Measurements from ENCODE around the gene UNC5B. TPM values are rescaled to one million over a fixed set of nuclear protein-coding genes. Genes with fewer than 3 reads are reported as not detected.

UNC5B gene
- total RNA-seq, 1 experiment from 2014 or later: 22.0 TPM

GRCh38 chr10:71314694-71315225, 102.4 kb downstream of the UNC5B start:
- H3K36me3 ChIP-seq (ENCODE audit: control insufficient read depth in 1 of 2, insufficient read depth in 2 of 2, low read length in 2 of 2): no peaks in the 10 kb centered on the region
- H4K20me1 ChIP-seq (ENCODE audit: insufficient read depth): no peaks in the 10 kb centered on the region
- H3K79me2 ChIP-seq (ENCODE audit: insufficient read depth, low read length): no peaks in the 10 kb centered on the region
- H3K27ac ChIP-seq (ENCODE audit: low read depth, low read length): no peak overlapping the region
- no peak overlapping the region for H3K4me3 ChIP-seq (replicated peaks in 1 of 2; ENCODE audit: low read depth in 1 of 2, low read length in 2 of 2)
- no TSS peak for BruUV-seq (replicated peaks)
- intact Hi-C loops (cut with micrococcal nuclease): loop anchor here (1.0 to 10.0 kb wide), 7 partner anchors 258 to 733 kb away; no protein-coding TSS in a partner anchor
- no peak for ATAC-seq
- ChIA-PET RAD21 (ENCODE audit: low non-redundant PET in 1 of 2, low total read pairs in 2 of 2, uncharacterized antibody in 2 of 2, unreplicated experiment in 2 of 2) (interaction anchor here in 1 of 2 experiments (1.5 kb wide), 1 partner anchor 393 kb away, joined by 6 read pairs; no protein-coding TSS in a partner anchor), CTCF (interaction anchor here (1.1 to 5.6 kb wide), 8 partner anchors 62 to 734 kb away, joined by 3 to 38 read pairs (median 4); no protein-coding TSS in a partner anchor), POLR2A (interaction anchor here (1.0 kb wide), 1 partner anchor 394 kb away, joined by 3 read pairs; no protein-coding TSS in a partner anchor)
- TF ChIP-seq CTCF (IDR thresholded peaks at IDR 0.05 in 2 of 3, conservative IDR thresholded peaks at IDR 0.05 in 1 of 3; ENCODE audit: borderline replicate concordance in 1 of 3, insufficient read depth in 1 of 3, low read depth in 2 of 3, low read length in 2 of 3) (no peak), YY1 (IDR thresholded peaks at IDR 0.05; ENCODE audit: extremely low read depth, insufficient replicate concordance, low read depth, low read length) (no peak), FOSL1 (IDR thresholded peaks at IDR 0.05; ENCODE audit: low read depth) (no peak), TCF7L2 (IDR thresholded peaks at IDR 0.05; ENCODE audit: borderline replicate concordance, extremely low read depth, insufficient read depth, insufficient read length) (no peak), CEBPB (IDR thresholded peaks at IDR 0.05; ENCODE audit: low read depth) (no peak), SIN3A (IDR thresholded peaks at IDR 0.05; ENCODE audit: low read depth) (no peak), ZNF274 (IDR thresholded peaks at IDR 0.05; ENCODE audit: low read depth, low read length) (no peak), CBX3 (IDR thresholded peaks at IDR 0.05; ENCODE audit: low read depth) (no peak), ZFX (IDR thresholded peaks at IDR 0.05) (no peak), EZH2 (IDR thresholded peaks at IDR 0.05) (no peak)
- no peaks in the 10 kb centered on the region for H3K9me3 ChIP-seq (ENCODE audit: control insufficient read depth in 1 of 2, insufficient read depth in 1 of 2, low read depth in 1 of 2, low read length in 2 of 2)
- no peaks in the 10 kb centered on the region for H3K27me3 ChIP-seq (ENCODE audit: insufficient read depth, low read length)
- no peak overlapping the region for H3K9ac ChIP-seq (ENCODE audit: low read length)
- peak overlapping the region; percentile 83 for H2AFZ ChIP-seq (ENCODE audit: low read depth, low read length, poor library complexity, severe bottlenecking)
- no peak for DNase-seq (ENCODE audit: low read depth, low spot score)
- peaks cover 3 to 13% of the 10 kb centered on the region in 2 experiments; a peak in 3 of 4 replicates for H3K4me1 ChIP-seq (ENCODE audit: control insufficient read depth in 1 of 2, insufficient read depth in 2 of 2, low read length in 2 of 2)
- peak overlapping the region; percentile 41 for H3K4me2 ChIP-seq (ENCODE audit: low read length)
- no peaks in the 10 kb centered on the region for H3K9me2 ChIP-seq (ENCODE audit: insufficient read depth)

Data from HCT116 (cell line).